Measurements from ENCODE around the gene IRAK2. TPM values are rescaled to one million over a fixed set of nuclear protein-coding genes. Genes with fewer than 3 reads are reported as not detected.

The IRAK2 gene
- total and polyA plus RNA-seq, 2 of the 8 experiments (the other 6 are each of a cell fraction or from before 2014, with no cell fraction given) = 1.5 TPM

GRCh38 chr3:10170915-10171478 is 6.3 kb downstream of the IRAK2 start (continued):
- no peak for TF ChIP-seq CHD7 (IDR thresholded peaks at IDR 0.05; ENCODE audit: insufficient replicate concordance, low read length)
- TF ChIP-seq TCF12 (IDR thresholded peaks at IDR 0.05; ENCODE audit: low read depth, low read length) = no peak
- TF ChIP-seq RBBP5 (IDR thresholded peaks at IDR 0.05; ENCODE audit: borderline replicate concordance, low read depth, low read length) = no peak
- TF ChIP-seq USF2 (IDR thresholded peaks at IDR 0.05; ENCODE audit: low read length) = no peak
- no peak for TF ChIP-seq EZH2 (IDR thresholded peaks at IDR 0.05; ENCODE audit: low read depth, low read length, severe bottlenecking)
- no peak for TF ChIP-seq CBX5 (IDR thresholded peaks at IDR 0.05; ENCODE audit: low read depth, low read length)
- no peak for TF ChIP-seq SIN3A (conservative IDR thresholded peaks at IDR 0.05 in 1 of 2, IDR thresholded peaks at IDR 0.05 in 1 of 2; ENCODE audit: low read depth in 1 of 2, low read length in 2 of 2)
- TF ChIP-seq BRCA1 (IDR thresholded peaks at IDR 0.05; ENCODE audit: low read depth, low read length) = no peak

Measured in H1 (cell line).